GM21576 (cell line): ENCODE data around the gene KIF23.
A peak's percentile ranks its signal among the peaks of the same experiment; 100 is the strongest.

ENCODE experiments used
- ATAC-seq: cut with Tn5 transposase; IDR thresholded peaks from one replicate; pipeline ENCODE4 v1.9.1; 2021; ENCODE audit warnings: mild to moderate bottlenecking, moderate library complexity; ENCODE audit not compliant: unreplicated experiment

The KIF23 gene

DNA sequence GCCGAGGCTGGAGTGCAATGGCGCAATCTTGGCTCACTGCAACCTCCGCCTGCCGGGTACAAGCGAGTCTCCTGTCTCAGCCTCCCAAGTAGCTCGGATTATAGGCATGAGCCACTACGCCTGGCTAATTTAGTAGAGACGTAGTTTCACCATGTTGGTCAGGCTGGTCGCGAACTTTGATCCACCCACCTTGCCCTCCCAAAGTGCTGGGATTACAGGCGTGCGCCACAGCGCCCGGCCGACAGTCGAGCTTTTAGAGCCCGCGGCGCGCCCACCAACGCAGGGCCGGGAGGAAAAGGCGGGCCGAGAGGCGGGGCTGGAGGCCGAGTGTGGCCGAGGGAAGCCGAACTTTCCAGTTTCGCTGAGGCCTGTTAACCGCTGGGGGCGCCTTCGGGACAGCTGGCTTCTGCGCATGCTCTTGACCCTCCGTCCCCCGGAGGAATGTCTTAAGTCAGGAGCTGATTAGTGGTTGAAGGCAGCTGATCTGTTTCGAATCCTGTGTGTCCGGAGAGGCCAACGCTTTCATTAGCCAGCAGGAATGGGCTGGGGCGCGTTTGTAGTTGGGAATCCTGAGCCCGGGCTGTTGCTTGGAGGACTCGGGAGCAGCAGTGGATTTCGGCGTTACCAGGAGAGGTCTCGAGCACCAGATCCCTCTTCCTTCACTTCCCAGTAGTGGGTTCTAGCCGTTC, 48.5 kb downstream of the KIF23 start:
- ATAC-seq, result peak; percentile 77

DNA sequence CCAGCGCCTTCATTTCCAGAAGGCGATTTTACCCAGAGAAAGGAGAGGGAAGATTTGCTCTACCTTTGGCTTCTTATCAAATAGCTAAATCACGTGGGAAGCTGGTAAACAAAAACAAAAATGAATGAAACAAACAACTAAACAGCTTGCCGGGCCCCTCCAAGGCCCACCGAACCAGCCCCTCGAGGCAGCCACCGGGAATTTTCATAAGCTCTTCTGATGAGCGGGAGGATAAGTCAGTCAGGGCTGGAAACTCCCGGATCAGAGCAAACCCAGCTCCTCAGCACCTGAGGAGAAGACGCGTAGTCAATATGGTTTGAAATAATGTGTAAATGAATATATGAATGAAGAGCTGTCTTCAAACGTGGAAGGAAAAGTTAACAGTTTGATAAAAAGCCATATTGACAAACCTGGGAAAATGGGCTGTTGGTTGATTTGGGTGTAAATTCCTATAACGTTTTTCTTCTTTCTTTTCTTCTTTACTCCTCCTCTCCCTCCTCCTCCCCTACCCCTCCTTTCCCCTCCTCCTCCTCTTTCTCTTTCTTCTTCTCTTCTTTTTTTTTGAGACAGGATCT, 49.1 kb downstream of the KIF23 start:
- ATAC-seq, result no peak

DNA sequence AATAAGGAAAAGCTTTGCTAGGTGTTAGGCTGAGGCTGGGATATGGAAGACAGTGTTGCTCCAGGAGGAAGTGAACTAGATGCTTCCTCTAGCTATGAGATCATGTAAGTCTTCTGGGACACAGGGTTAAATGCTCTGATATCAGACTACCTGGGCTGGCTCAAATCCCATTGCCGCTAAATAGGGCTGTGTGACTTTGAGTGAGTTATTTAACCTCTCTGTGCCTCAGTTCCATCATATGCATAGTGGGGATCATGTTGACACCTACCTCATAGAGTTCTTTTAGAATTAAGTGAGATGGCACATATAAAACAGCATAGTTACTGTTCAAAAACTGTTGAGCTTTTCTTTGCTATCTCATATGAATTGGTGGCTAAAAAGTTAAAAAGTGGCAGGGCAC, 51.1 kb downstream of the KIF23 start:
- no peak for ATAC-seq

DNA sequence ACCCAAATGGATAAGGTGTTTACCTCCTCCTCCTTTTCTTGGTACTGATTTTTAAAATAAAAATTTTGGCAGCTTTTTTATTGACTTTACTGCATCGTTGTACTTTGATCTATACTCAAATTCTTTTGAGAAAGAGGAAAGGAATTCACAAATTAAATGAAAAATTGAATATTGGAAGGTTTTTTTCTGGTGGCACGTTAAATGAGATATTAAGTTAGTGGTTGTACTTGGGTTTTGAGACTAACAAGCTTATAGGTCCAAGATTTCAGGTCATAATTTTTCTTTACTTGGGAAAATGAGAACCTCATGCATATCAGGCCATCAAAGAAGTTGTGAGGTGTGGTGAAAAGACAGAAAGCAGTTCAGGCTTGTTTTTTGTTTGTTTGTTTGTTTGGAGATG, 52.6 kb downstream of the KIF23 start:
- ATAC-seq, result no peak

DNA sequence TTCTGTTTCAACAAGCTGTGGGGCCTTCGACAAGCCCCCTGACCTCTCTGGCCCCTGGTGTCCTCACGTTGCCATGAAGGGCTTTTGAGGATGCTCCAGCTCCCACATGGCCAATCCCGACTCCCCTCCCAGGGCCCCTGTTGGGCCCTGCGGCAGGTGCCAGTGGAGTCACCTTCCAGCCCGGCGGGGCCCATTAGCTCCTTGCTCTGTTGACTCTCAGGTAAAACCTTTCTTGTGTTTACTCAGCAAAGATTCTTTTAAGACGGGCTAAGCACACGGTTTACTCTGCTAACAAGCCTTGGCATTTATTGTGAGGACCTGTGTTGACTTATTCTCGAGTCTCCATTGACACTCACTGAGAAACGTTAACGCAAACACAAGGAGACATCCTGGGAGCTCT, 53.5 kb downstream of the KIF23 start:
- no peak for ATAC-seq

DNA sequence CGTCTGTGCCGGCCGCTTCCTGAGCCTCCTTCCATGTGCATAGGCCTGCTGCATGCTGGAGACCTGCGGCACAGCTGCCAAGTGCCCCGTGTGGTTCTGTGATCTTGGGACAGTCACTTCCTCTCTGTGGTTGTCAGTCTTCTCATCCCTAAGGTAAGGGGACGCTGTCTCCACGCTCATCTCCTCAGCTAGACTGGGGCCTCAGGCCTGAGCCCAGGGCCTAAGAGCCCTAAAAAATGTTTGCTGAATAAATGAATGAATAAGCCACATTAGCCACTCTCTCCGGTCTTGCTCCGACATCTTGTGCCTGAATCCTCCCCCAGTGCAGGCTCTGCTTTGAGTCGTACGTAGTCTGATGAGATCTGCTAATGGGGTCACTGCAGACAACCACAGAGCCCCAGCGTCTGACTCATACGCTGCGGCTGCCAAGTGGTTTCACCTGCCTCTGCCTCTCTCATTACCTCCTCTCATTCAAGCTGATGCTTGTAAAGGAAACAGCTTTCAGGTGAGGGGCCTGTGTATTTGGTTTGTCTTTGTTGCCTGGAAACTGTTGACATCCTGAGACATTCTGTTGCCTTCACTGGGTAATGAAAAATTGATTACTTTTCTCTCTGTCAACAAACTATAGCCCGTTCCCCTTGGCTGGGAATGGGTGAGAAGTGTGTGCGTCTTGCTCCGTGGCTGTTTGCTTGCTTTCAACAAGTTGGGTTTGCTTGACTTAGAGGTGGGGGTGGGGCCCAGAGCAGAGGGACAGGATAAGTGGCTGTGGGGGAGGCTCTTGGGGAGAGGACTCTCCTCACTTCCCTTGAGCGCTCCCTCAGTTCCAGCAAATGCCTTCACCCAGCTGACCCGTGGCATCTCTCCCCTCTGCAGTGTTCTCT, 54.3 kb downstream of the KIF23 start:
- ATAC-seq, result no peak

DNA sequence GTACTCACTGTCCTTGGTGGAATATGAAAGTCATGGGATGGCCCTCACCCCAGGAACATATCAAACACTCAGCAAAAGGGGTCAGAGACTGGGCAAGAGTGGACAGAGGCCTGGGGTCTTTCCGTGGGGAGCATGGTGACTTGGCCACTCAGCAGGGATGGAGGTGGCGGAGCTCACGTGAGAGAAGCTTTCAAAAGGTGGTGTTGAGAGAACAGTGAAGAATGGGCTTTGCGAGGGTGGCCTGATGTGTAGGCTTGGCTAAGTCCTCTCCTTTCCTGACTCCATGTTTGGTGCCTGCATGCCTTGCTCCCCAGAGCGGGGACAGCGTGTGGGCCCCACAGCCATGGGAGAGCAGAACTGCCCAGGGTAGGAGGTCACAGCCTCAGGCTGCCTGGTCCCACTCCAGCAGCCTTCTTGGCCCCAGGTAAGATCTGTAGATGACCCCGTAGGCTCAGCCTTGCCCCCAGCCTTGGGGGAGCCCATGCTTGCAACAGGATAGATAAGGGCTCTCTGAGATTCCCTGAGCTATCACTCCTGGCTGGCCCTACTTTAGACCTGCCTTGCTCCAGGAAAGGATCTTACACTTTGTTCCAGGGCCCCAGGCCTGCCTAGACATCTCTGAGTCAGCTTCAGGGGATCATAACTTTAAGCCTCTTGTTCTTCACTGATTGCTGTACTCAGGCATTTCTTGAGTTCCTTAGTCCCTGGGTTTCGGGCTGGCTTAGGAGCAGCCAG, 55.5 kb downstream of the KIF23 start:
- ATAC-seq, result no peak

DNA sequence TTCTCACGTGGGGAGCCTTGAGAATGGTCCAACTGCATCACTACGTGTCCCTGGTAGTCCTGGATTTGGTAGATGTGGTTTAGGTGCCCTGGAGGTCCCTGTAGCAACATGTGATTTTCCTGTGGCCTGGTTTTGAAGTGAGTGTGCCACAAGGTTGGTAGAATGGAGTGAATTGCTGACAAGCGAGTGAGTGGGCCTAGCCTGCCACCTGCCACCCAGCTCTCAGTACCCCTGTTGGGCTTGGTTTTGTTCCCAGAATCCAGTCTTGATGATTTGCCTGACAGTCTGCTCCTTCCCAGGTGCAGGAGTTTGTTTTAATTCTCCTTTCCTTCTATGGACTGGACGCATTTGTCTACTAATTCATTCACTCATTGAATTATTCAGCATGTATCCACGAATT, 57.9 kb downstream of the KIF23 start:
- no peak for ATAC-seq

DNA sequence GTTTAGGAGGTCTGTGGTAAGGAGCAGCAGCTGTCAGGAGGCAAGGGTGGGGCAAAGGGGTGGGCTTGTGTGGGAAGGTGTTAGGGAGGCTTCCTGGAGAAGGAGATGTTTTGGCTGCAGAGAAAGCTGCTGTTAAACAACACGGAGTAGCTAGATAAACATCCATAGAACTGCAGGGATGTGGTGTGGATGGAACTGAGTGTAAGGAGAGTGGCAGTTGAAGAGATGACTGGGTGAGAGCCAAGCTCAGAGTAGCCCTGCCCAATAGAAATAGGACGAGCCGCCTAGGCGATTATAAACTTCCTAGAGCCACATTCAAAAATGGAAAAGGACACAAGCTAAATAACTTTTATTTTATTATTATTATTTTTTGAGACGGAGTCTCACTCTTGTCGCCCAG, 58.4 kb downstream of the KIF23 start:
- no peak for ATAC-seq

DNA sequence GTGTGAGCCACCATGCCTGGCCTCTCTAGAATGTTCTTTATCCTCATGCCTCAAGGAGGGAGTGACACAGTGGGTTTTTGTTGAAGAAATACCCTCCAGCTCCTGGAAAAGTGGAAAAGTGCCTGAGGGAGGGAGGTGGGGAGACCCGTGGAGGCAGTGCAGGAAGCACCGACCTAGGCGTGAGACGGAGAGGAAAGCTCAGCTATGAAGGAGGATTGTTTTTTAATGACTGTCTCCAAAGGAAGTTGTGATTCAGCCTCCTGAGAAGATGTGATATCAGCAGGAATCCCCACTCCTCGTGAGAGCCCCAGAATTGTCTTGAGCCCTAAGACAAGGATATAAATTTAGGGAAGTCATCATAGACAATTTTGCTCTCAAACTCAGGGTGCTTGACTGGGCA, 60.1 kb downstream of the KIF23 start:
- ATAC-seq, result no peak

DNA sequence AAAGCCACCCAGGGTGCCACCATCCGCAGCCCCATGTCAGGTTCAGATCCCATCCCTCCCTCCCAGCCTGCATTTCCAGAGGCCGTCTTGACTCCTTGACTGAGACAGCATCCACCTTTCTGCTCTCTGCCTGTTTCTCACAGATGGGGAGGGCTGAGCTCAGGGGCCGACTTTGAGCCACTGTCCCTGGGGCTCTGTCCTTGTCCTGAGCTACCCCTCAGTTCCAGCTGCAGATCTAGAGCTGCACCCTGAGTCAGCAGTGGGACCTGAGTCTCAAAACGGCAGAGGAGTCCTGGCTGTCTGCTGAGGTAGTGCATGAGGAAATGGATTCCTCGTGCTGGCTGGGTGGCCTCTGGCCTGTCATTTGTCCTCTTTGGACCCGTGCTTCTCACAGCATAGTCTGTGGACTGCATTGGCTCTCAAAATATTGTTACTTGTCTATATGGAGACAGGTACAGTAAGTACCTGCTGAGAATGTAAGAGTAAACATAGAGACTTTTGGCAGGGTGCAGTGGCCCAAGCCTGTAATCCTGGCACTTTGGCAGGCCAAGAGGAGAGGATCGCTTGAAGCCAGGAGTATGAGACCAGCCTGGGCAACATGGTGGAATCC, 60.8 kb downstream of the KIF23 start:
- ATAC-seq, result no peak

DNA sequence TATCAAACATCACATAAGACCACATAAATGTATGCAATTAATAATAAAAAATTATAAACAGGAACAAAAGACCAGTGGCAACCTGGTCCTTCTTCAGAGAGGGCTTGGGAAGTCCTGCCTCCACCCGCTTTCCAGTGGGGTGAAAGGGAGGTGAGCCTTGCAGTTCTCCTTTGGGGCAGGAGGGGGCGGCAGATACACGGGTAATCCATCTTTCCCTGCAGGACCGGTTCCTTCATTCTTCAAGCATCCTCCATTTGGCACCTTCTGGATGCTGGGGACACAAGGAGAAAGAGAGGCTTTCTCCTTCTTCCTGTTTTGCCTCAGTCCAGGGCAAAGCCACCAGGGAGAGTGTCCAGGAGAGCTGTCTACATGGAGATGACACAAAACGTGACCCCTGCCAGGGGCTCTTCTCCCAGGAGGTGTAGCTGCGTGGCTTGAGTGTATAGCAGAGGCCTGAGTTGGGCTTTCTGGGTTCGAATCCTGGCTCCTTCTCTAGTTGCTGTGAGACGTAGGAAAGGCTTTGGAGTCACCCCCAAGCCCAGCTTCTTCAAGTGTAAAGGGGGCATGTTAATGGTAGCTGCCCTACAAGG, 61.7 kb downstream of the KIF23 start:
- ATAC-seq, result no peak

DNA sequence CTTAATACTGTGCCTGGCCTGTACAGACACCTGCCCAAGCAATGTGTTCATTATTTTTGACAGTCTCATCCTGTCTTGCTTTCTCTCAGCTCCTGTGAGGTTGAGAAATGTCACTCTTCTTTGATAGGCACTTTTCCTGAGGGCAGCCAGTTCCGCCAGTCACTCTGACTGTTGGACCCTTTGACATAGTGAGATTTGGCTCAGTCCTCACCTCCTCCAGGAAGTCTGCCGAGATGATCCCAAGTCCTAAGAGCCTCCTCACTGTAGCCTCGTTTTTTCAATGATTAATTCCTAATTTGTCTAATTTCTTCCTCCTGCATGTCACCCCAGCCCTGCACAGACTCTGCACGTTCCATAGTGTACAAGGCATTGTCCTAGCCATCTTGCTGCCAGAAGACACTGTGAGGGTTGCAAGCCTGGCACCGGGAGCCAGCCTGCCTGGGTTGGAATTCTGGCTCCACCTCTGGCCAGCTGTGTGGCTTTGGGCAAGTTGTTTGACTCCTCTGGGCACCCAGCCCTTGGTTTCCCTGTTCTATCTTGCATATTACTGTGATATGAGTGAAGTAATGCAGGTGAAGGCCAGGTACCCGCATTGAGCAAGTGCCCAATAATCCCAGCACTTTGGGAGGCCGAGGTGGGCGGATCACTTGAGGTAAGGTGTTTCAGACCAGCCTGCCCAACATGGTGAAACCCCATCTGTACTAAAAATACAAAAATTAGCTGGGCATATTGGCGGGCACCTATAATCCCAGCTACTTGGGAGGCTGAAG, 62.7 kb downstream of the KIF23 start:
- ATAC-seq, result no peak

DNA sequence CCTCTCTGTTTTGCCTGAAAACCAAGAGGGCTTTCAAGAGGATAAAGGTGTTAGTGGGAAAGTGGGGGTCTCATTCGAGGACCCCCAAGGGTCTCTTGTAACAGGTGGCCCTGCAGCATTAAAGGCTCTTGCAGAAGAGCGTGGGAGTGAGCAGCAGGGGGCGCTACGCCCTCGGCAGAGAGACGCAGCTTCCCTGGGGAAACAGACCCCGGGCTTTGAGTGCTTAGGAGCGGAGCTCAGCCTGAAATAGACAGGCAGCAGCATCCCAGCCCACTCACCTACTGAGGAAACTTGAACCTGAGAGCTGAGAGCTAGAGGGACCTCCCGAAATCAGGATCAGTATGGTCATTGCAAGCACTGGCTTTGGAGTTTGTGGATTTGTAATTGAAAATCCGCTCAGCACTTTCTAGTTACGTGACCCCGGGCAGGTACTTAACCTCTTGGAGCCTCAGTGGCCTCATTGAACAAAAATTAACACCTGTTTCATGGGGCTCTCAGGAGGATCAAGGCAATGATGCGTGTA, 64.2 kb downstream of the KIF23 start:
- no peak for ATAC-seq

DNA sequence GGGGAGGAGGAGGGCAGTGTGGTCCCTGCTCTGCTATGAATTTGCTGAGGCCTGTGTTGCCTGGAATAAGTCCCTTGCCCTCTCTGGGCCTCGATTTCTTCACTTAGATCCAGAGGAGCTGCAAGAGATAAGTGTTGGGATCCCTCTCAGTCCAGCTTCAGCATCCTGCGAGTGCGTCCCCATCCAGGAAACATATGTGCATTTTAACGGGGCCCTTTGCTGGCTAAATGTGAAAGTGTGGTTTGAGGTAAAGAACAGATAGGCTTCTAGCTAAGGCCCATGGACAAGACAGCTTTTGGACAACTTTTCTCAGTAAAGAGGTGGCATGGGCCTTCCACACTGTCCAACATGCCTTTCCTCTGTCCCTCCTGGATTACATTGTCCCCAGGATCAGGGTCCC, 64.9 kb downstream of the KIF23 start:
- no peak for ATAC-seq

DNA sequence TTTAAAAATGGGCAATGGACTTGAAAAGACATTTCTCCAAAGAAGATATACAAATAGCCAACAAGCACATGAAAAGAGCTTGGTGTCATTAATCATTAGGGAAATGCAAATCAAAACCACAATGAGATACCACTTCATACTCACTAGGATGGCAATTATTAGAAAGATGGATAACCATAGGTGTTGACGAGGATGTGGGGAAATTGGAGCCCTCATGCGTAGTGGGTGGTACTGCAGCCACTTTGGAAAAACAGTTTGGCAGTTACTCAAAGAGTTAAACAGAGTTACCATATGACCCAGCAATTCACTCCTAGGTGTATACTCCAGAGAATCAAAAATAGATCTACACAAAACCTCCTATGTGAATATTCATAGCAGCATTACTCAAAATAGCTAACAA, 65.8 kb downstream of the KIF23 start:
- no peak for ATAC-seq

DNA sequence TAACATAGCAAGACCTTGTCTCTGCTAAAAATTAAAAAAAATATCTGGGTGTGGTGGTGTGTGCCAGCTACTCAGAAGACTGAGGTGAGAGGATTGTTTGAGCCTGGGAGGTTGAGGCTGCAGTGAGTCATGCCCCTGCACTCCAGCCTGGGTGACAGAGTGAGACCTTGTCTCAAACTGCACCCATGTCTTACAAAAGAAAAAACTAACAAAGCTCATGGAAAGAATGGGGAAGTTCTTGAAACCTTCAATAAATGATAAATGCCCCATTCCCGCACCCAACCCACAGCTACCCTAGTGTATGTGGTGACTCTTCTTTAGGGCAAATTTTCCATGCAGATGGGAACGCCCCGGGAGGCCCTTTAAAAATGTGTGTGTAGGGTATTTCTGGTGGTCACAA, 66.8 kb downstream of the KIF23 start:
- ATAC-seq, result no peak

DNA sequence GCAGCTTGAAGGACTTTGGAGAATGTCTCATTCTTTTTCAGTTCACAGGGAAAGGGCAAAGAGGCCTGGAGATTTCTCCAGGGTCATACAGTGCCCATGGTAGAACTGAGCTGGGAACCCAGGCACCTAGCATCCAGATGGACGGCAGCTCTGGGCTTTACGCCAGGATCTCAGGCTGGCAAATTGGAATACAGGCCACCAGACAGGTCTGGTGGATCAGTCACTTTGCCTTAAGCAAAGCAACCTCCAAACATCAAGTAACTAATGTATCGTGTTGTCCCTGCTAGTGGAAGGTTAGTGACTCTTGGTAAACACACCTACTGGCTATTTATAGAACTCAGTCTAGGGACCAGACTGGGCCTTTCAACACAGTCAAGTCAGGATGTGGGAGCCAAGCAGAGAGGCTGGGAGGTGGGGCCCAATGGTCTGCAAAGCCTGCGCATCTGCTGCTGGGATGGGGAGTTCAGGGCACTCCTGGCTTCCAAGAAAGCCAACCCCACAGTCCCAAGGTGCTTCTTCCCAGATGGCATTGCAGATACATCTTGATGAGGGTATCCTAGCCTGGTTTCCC, 68.6 kb downstream of the KIF23 start:
- ATAC-seq, result no peak

DNA sequence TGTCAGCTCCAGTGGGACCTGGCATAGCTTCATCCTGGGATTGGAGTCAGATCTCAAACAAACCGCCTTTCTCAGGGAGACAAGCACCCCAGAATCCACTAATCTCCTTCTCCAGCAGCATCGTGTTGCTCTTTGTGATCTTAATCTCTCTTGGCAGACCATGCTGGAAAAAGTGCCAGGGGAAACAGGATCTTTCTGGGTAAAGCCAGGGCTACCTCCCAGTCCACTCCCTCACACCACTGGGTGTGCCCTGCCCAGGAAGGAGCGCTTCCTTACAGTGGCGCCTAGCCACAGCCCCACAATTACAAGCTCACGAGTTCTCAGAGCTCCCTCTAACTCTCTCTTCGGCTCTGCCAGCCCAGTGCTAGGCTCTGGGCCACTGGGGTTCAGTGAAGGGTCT, 70.7 kb downstream of the KIF23 start:
- no peak for ATAC-seq
